Ascending aorta (tissue), 2 donors: Measurements from ENCODE around the gene MDN1. TPM values are rescaled to one million over a fixed set of nuclear protein-coding genes. Genes with fewer than 3 reads are reported as not detected.

Experiments
- DNase-seq, 2 donors: peaks; one replicate each; pipeline ENCODE4 v3.0.0-alpha.2; 2019; ENCODE audit warnings: low spot score in 2 of 2
- H3K27ac ChIP-seq, 2 donors: fragments of 200-600 bp; sonication (generic); one replicate each; pipeline ENCODE4 v1.5.1; 2016 to 2017; ENCODE audit warnings: mild to moderate bottlenecking in 1 of 2
- H3K27me3 ChIP-seq: fragments of 200-600 bp; sonication (generic); one replicate; pipeline ENCODE4 v1.5.1; 2017
- H3K36me3 ChIP-seq, 2 donors: fragments of 200-600 bp; sonication (generic); one replicate each; pipeline ENCODE4 v1.5.1; 2016
- H3K4me1 ChIP-seq, 2 donors: fragments of 200-600 bp; sonication (generic); one replicate each; pipeline ENCODE4 v1.5.1; 2016 to 2017; ENCODE audit warnings: mild to moderate bottlenecking in 1 of 2
- H3K4me3 ChIP-seq, 2 donors: fragments of 200-600 bp; sonication (generic); one replicate each; pipeline ENCODE4 v1.5.1; 2016 to 2017; ENCODE audit warnings: mild to moderate bottlenecking in 1 of 2
- H3K9me3 ChIP-seq, 2 donors: fragments of 200-600 bp; sonication (generic); one replicate each; pipeline ENCODE4 v1.5.1; 2016
- CTCF ChIP-seq, 3 experiments: fragments of 200-600 bp in 2 of 3; fragments of 450-650 bp in 1 of 3; sonication (generic) in 2 of 3; IDR thresholded peaks; one replicate each; pipeline ENCODE4 v1.5.1; 2016 to 2019; ENCODE audit warnings: antibody characterized with exemption in 3 of 3, mild to moderate bottlenecking in 1 of 3, moderate library complexity in 1 of 3
- intact Hi-C: fragments of 100-400 bp; cut with DNase I; formaldehyde crosslinking; loops from one replicate; pipeline ENCODE4 v1.15.1; 2023
- total RNA-seq: library from RNA; depleted of rRNA; stranded (reverse); fragments of >200 nt; gene quantifications from one replicate; pipeline ENCODE4 v1.1.0, GENCODE V29; 2016

MDN1 gene
- total RNA-seq, 1 donor from 2014 or later = 12.2 TPM

- intact Hi-C loops = no loop called here
- DNase-seq = no peak
- no peaks in the 10 kb centered on the region for H3K4me1 ChIP-seq
- no peaks in the 10 kb centered on the region for H3K27me3 ChIP-seq
- peaks cover 34 to 72% of the 10 kb centered on the region in 2 donors for H3K36me3 ChIP-seq
- H3K9me3 ChIP-seq = no peaks in the 10 kb centered on the region
- TF ChIP-seq CTCF (IDR thresholded peaks at IDR 0.05) = no peak
- H3K4me3 ChIP-seq = no peak overlapping the region
- H3K27ac ChIP-seq = no peak overlapping the region
Observed at GRCh38 chr6:89768324-89768723, 51.3 kb downstream of the MDN1 start.

- Histone ChIP-seq H3K36me3 (peaks cover 30 to 59% of the 10 kb centered on the region in 2 donors), H3K9me3 (no peaks in the 10 kb centered on the region), H3K27ac (no peak overlapping the region), H3K27me3 (no peaks in the 10 kb centered on the region), H3K4me1 (no peaks in the 10 kb centered on the region), H3K4me3 (no peak overlapping the region)
- DNase-seq = no peak
- TF ChIP-seq CTCF (IDR thresholded peaks at IDR 0.05) = no peak
- intact Hi-C loops = no loop called here
Observed at GRCh38 chr6:89763550-89763949, 56.0 kb downstream of the MDN1 start.

GRCh38 chr6:89758830-89759229, 60.8 kb downstream of the MDN1 start:
- TF ChIP-seq CTCF (IDR thresholded peaks at IDR 0.05) = no peak
- Histone ChIP-seq H3K27ac (no peak overlapping the region), H3K4me3 (no peak overlapping the region), H3K9me3 (no peaks in the 10 kb centered on the region), H3K36me3 (peaks cover 39 to 72% of the 10 kb centered on the region in 2 donors), H3K4me1 (no peaks in the 10 kb centered on the region), H3K27me3 (no peaks in the 10 kb centered on the region)
- DNase-seq = no peak
- intact Hi-C loops = no loop called here

GRCh38 chr6:89750338-89750737, 69.3 kb downstream of the MDN1 start:
- DNase-seq = no peak
- H3K9me3 ChIP-seq = no peaks in the 10 kb centered on the region
- H3K27ac ChIP-seq = no peak overlapping the region
- no peak overlapping the region for H3K4me3 ChIP-seq
- intact Hi-C loops = no loop called here
- no peaks in the 10 kb centered on the region for H3K4me1 ChIP-seq
- peaks cover 38 to 87% of the 10 kb centered on the region in 2 donors for H3K36me3 ChIP-seq
- TF ChIP-seq CTCF (IDR thresholded peaks at IDR 0.05) = no peak
- no peaks in the 10 kb centered on the region for H3K27me3 ChIP-seq

GRCh38 chr6:89749918-89750317, 69.7 kb downstream of the MDN1 start:
- no peak overlapping the region for H3K27ac ChIP-seq
- no peak overlapping the region for H3K4me3 ChIP-seq
- TF ChIP-seq CTCF (IDR thresholded peaks at IDR 0.05) = no peak
- H3K36me3 ChIP-seq = peaks cover 40 to 86% of the 10 kb centered on the region in 2 donors
- no peaks in the 10 kb centered on the region for H3K4me1 ChIP-seq
- intact Hi-C loops = no loop called here
- H3K9me3 ChIP-seq = no peaks in the 10 kb centered on the region
- no peak for DNase-seq
- no peaks in the 10 kb centered on the region for H3K27me3 ChIP-seq

- no peak for TF ChIP-seq CTCF (IDR thresholded peaks at IDR 0.05)
- H3K36me3 ChIP-seq = peaks cover 35 to 77% of the 10 kb centered on the region in 2 donors
Observed at GRCh38 chr6:89745716-89746115, 73.9 kb downstream of the MDN1 start.

More at GRCh38 chr6:89745716-89746115, 73.9 kb downstream of the MDN1 start:
- H3K27me3 ChIP-seq = no peaks in the 10 kb centered on the region
- no peaks in the 10 kb centered on the region for H3K4me1 ChIP-seq
- intact Hi-C loops = no loop called here
- H3K9me3 ChIP-seq = no peaks in the 10 kb centered on the region
- DNase-seq = no peak
- H3K27ac ChIP-seq = no peak overlapping the region
- no peak overlapping the region for H3K4me3 ChIP-seq
